T-helper 2 cell (primary cell): ENCODE results near the gene PCCA.

Source experiments
- DNase-seq, 5 experiments: peaks; one replicate each; pipeline versions ENCODE4 v3.0.0 to v3.0.0-alpha.2; 2012 to 2022

PCCA gene

GRCh38 chr13:100098445-100099116 lies 9.7 kb downstream of the PCCA start:
- DNase-seq, result no peak

GRCh38 chr13:100099117-100099445 lies 10.2 kb downstream of the PCCA start:
- peak in 1 of 5 experiments; percentile 84 for DNase-seq

DNA sequence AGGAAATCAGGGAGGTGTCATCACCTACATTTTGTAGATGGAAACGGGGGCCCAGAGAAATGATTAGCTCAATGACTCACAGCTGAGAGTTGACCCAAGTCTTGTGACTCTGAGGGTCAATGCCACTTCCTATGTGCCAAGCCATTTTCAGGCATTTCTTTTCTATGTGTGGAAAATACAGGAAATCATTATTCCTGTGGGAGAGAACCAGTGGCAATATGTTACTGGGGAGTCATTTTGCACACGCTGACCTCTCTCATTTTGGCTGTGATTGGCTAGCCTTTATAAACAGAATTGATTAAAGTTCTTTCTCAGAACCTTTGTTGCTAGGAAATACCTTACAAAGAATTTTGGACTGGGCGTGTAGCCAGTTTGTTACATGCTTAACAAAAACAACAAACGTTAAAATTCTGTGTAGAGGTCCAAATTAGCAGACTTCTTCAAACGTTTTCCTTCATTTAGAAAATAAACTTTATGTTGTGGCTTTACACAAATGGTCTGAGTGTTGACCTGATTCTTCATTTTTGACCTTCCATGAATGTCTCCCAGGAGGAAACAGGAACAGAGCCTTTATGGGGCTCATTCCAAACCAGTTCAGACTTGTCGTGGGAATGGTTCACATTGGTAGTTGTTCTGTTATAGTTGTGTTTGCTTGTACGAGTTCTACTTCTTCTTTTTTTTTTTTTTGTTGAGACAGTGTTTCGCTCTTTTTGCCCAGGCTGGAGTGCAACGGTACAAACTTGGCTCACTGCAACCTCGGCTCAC lies 11.4 kb downstream of the PCCA start:
- no peak for DNase-seq

DNA sequence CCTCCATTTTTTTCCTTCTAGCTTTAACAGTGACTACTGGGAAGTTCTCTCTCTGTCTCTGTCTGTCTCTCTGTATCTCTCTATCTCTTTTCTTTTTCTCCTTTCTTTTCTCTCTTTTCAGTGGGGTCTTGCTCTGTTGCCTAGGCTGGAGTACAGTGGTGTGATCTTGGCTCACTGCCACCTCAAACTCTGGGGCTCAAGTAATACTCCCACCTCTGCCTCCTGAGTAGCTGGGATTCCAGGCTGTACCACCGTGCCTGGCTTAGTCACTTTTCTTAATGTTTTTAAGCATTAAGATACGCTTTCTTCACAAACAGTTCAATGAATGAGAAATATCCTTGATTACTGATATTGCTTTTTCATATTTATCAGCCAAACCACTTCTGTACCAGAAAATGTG lies 13.1 kb downstream of the PCCA start:
- DNase-seq, result no peak

- no peak for DNase-seq
These were observed 17.1 kb downstream of the PCCA start for GRCh38 chr13:100106005-100106404.

GRCh38 chr13:100106705-100107104 lies 17.8 kb downstream of the PCCA start:
- no peak for DNase-seq

- no peak for DNase-seq
These were observed 20.1 kb downstream of the PCCA start for GRCh38 chr13:100108913-100109507.

DNA sequence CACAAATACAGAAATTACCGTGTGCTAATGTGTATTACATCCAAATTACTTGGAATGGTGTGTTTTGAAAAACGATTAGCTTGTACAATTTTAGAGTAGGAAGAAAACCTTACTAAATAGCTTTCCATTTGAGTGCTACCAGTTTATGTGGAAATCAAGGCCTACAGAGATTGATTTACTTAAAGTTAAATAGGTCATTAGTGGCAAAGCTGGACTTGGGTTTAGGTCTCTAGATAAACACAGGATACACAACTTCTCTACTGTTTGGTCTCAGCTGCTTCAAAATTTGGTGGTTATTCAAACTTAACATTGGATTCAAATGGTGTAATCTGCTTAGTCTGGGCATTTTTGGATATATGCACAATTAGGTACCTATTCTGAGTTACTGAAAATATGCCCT lies 21.4 kb downstream of the PCCA start:
- no peak for DNase-seq

DNA sequence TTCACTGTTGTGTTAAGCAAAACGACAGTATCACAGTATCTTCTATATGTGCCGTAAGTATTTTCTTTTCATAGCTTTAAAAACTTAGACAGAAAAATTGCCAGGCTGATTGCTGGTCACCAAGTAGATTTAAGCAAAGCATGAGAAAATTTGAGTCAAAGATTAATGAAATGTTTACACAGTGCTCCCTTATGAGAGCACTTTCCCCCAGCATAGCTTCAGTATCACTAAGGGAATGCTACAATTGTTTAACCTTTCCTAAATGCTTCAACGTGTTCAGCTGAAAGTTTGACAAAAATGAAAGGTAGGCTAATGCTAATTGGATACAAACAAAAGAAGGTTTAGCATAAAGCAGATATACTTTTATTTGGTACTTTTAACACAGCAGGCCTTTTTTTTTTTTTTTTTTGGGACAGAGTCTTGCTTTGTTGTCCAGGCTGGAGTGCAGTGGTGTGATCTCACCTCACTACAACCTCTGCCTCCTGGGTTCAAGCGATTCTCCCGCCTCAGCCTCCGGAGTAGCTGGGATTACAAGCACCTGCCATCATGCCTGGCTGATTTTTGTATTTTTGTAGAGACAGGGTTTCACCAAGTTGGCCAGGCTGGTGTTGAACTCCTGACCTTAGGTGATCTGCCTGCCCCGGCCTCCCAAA lies 23.4 kb downstream of the PCCA start:
- DNase-seq, result no peak

GRCh38 chr13:100115693-100116254 lies 26.9 kb downstream of the PCCA start:
- DNase-seq, result no peak

DNA sequence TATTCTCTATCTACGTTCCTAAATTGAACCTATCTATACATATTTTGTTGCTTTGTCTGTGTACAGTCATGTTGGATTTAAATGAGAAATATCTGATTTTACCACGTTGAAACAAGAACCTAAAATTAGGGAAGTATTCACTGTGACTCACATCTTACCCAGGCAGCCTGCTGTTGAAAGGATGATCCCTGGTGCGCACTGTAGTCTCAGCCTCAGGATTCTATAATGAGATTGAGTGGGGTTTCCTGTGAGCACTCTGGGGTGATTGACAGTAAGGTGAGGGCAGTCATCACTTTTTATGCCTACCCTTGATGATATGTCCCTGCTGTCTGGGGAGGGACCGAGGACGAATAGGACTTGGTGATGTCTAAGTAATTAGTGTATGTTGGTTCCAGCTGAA lies 35.4 kb downstream of the PCCA start:
- DNase-seq, result no peak

DNA sequence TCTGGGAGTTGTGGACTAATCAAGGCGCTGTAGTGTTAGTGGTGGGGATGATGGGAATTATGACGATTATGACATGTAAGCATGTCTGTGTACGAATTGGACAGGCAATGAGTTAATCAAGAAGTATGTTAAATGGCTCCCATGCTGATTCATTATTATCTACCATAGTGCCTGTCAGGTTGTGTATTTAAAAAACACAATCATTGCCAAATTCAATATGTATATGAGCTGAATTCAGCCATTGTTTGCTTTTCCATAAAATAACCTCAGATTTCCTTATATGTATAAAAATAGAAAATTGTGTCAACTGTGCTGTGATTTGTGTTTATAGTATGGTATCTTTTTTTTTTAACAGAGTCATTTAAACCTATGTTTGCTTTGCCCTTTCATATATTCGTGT lies 37.1 kb downstream of the PCCA start:
- no peak for DNase-seq

DNA sequence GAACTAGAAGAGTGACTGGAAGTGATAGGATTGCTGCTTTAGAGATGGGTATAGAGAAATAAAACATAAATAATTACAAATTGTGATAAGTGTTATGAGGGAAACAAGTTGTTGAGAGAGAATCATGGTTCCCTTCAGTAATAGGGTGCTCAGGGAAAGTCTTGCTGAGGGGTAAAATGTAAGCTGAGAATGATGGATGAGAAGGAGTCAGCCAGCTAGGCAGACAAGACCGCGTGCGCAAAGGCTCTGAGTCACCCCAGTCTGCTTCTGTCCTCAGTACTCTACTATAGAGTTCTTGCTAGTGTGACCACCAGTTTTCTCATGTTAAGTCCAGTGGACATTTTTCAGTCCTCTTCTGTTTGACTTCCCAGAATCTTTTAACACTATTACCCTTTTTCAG lies 39.5 kb downstream of the PCCA start:
- DNase-seq, result peak in 1 of 5 experiments; percentile 37

DNA sequence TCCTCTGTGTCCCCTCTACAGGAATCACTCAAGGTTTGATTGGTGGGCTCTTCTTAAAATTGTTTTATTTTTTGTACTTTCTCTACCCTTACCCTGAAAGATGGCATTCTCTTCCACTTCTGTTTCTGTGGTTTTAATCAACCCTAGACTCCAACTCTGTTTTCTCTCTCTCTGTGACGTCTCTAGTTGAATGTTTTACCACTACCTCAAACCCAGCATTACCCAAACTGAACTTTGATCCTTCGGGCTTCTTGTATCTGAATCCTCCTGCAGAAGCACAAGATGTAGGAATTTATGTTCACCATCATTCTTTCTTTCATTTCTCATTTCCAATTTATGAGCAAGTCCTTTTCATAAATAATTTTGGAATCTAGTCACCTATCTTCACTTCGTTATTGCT lies 39.9 kb downstream of the PCCA start:
- DNase-seq, result peak in 1 of 5 experiments; percentile 57

- peak in 1 of 5 experiments; percentile 82 for DNase-seq
These were observed 40.7 kb downstream of the PCCA start for GRCh38 chr13:100129605-100130004.

- no peak for DNase-seq
These were observed 41.2 kb downstream of the PCCA start for GRCh38 chr13:100130092-100130491.

GRCh38 chr13:100130930-100131511 lies 42.1 kb downstream of the PCCA start:
- no peak for DNase-seq

DNA sequence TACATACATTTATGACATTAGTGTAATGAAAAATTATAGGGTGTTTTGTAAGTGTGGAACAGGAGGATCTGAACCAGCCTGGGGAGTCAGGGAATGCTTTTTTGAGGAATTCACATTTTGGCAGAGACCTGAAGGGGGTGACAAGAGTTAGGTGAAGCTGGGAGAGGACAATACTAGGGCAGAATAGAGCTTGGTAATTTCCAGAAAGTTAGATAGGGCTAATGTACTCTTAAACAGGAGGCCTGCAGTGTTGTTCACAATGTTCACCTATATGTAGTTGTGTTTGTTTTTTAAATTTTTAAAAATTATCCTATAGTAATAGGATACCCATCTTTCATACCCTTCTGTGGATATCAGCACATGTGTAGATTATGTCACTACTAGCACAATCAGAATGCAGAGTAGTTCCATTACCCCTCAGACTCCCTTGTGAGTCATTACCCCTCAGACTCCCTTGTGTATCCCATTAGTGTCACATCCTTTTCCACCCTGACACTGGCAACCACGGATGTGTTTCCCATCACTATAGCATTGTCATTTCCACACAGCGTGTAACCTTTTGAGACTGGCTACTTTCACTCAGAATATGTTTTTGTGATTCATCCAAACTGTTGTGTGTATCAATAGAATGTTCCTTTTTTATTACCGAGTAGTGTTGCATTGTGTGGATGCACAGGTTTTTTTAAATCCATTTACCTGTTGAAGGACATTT lies 43.1 kb downstream of the PCCA start:
- DNase-seq, result peak in 1 of 5 experiments; percentile 55

GRCh38 chr13:100138859-100139491 lies 50.1 kb downstream of the PCCA start:
- DNase-seq, result peak in 1 of 5 experiments; percentile 19

DNA sequence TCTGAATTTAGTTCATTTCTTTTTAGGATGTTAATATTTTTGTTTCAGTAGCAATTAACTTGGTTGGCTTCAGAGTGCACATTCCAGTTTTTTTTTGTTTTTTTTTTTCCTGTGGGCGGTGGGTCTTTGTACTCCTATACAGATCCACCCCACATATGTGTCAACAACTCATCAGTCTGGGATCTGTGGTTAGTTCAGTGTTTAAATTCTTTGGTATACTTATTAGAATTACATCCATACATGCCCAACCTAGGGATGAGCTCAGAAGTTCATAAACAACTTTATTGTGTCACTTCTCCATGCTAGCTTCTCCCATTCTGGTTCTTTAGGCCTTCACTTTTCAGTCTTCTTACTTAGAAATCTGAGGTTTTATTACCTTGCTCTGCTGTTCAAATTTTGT lies 50.9 kb downstream of the PCCA start:
- no peak for DNase-seq

DNA sequence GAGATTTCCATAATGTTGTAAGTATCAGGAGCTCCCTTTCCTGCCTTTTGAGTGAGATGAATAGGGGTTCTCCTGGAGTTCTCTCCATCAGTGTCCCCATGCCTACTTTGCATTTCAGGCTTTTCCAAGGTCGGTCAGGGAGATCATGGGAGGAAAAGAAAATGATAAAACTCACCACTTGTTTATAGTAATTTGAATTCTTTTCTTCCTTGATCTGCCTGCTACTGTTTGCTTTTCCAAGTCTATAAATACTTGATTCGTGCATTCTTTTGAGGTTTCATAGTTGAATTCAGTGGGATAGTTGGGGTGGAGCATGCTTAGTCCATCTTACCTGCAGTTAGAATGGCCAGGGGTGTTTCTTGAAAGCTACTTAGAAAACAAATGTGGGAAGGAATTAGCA lies 51.5 kb downstream of the PCCA start:
- DNase-seq, result no peak
